ENCODE data around the gene RCN2. TPM values are rescaled to one million over a fixed set of nuclear protein-coding genes. Genes with fewer than 3 reads are reported as not detected.

RCN2 gene
- total RNA-seq, 1 donor from 2014 or later, result 25.0 TPM

Other genes with a start within 250 kb of the RCN2 start
- gene SCAPER, start 26.4 kb upstream of the RCN2 start, total RNA-seq, result 28.9 and 38.8 TPM in 2 replicates
- 33.7 and 42.7 TPM in 2 replicates for gene PSTPIP1, start 63.4 kb downstream of the RCN2 start, total RNA-seq
- 104 and 113 TPM in 2 replicates for gene TSPAN3, start 139.4 kb downstream of the RCN2 start, total RNA-seq

Measured in activated B cell treated with CpG ODN at 0.5 μM for 24 hours (primary cell).